Islet precursor cell (in vitro differentiated cells): Measurements from ENCODE around the gene APOA1.
"Not testable (repeated sequence)": the region's sequence is repeated elsewhere in the genome, so short reads cannot be mapped to it uniquely, and the experiment has no call there.

Source experiments
- DNase-seq: peaks from one replicate; pipeline ENCODE4 v3.0.0-alpha.2; 2018

Gene APOA1

GRCh38 chr11:116857316-116857715 lies 19.9 kb upstream of the APOA1 start:
- DNase-seq: no peak

DNA sequence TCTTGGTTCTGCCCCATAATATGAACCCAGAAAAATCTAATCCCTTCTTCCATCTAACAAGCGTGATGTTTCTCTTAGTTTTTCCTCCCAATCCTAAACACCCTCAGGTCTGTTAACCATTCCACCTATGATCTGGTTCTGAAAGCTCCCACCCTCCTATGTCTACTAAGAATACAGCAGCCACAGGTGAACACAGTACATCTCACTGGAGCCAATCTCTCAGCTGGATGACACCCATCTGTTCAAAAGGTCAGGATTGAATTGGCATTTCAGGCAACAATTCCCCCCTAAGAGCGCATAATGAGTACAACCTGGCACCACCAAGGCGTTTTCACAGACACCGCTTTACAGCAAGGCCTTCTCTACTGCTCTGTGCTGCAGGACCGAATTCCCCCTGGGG lies 19.0 kb upstream of the APOA1 start:
- no peak for DNase-seq

- DNase-seq: no peak
Observed at GRCh38 chr11:116855413-116855812, 18.0 kb upstream of the APOA1 start.

- no peak for DNase-seq
Observed at GRCh38 chr11:116853461-116854073, 16.1 kb upstream of the APOA1 start.

GRCh38 chr11:116852261-116853031 lies 15.0 kb upstream of the APOA1 start:
- no peak for DNase-seq

- no peak for DNase-seq
Observed at GRCh38 chr11:116851626-116852025, 14.2 kb upstream of the APOA1 start.

DNA sequence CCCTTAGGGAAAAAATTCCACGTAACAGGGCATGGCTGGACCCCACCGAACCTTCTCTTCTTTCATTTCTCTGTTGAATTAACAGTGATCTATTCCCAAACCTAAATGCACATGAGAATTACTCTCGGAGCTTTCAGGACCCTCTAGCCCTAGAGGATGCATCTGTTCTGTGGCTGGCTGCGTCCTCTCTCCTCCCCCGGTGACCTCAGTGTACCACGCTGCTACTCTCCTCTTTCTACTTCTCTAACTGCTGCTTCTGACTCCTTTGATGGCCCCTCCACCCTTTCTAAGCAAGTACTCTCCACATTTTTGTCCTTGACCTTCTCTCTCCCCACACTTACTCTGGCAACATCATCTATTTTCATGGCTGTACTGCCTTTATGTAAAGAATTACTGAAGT lies 12.1 kb upstream of the APOA1 start:
- DNase-seq: no peak

- DNase-seq: no peak
Observed at GRCh38 chr11:116849060-116849459, 11.6 kb upstream of the APOA1 start.

DNA sequence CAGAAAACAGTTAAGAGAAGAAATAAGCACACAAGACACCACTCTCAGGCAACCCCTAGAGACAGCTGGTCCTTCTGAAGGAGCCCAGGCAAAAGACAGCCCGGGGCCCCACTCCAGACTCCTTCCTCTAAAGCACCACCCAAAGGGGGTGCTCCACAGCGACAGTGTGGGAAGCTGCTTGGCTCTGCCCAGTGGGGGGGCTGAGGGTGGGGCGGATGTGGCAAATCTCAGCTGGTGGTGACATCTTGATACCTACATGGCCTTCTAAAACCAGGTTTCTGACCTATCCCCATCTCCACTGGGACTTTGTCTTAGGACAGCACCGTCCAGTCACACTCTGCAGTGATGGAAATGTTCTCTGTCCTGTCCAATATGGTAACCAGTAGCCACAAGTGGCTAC lies 10.2 kb upstream of the APOA1 start:
- no peak for DNase-seq

- no peak for DNase-seq
Observed at GRCh38 chr11:116844722-116845121, 7.3 kb upstream of the APOA1 start.

DNA sequence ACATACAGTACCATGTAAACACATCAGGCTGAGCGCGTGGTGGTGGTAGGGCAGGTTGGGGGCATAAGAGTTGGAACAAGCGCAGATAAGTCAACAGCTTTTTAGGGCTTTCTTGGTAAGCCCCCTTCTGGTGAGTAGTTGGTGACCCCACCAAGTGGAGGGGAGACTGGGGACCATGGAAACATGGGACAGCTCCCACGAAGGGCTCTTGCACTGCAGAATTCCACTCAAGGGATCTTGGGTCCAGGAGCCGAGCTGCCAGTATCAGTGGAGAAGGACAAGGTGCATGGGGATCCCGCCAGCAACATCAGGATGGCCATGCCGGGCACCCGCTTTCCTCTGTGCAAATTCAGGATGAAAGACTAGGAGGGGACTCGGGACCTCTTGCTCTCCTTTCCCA lies 6.2 kb upstream of the APOA1 start:
- DNase-seq: no peak

DNA sequence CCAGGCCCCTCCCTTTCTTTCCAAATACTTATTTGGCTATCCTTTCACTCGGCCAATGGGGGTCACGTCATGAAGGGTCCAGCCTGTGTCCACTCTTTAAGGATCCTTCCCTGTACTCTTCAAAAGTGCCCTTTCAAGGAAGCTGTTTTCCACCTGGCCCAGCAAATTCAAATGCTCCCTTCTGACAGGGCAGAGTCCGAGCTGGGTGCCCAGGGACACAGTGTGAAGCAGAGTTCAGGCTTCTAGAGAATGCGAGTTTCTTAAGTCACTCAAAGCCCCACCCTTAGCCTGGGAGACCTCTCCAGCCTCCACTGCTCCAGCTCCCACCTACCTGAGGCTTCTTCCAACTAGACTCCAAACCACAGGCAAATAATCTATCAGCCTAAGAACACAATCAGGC lies 5.5 kb upstream of the APOA1 start:
- no peak for DNase-seq

- no peak for DNase-seq
Observed at GRCh38 chr11:116842117-116842516, 4.7 kb upstream of the APOA1 start.

GRCh38 chr11:116840746-116841296 lies 3.4 kb upstream of the APOA1 start:
- DNase-seq: no peak

DNA sequence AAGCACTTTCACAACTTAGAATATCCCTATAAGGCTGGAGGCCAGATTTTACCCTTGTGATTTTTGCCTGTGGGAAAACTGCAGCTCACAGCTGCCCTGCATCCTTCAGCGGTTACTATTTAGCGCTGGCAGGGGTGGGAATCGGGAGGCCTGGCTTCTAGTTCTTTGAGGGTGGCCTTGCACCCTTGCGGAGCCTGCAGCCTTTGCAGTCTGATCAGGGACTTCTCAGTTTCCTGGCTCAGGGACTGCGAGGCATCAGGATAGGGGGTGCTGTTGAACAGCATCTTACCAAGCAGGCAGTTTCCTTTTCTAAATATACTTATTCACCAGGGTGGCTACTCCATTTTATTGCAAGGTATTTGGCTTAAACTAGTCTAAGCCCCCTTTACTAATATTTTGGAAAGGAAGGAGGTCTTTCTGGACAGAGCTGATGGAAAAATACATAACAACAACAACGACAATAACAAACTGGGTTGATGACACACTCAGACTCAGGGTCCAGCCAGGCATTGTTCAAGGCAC lies 2.9 kb upstream of the APOA1 start:
- no peak for DNase-seq

DNA sequence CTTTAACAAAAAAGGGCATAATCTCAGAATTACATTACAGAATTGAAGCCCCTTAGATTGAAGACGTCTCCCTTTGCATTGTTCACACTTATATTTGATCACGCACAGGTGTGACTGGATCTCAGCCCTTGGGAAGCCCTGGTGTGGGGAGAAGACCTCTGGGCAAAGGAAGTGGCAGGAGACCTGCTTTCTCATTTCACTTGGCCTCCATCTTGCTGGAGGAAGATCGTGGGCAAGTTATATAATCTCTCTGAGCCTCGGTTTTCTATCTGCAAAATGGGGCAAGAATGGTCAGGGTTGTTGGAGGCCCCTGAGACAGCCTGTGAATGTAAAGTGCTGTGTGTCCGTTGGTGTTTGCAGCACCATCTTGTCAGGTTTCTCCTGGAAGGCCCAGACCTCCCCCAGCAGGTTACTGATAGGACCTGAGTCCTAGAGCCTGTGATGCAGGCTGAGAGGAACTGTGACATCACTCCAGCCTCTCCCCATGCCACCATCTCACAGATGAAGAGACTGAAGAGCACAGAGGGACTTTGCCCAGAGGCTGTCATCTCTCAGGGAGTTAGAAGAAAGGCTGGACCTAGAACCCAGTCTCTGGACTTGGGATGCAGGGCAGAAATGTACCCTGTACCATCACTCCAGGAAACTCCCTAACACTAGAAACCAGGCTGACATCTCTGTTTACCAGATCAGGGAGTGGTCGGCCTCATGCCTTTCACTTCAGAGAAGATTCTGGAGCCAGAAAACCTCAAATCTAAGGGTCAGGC lies 1.1 kb upstream of the APOA1 start:
- DNase-seq: no peak

DNA sequence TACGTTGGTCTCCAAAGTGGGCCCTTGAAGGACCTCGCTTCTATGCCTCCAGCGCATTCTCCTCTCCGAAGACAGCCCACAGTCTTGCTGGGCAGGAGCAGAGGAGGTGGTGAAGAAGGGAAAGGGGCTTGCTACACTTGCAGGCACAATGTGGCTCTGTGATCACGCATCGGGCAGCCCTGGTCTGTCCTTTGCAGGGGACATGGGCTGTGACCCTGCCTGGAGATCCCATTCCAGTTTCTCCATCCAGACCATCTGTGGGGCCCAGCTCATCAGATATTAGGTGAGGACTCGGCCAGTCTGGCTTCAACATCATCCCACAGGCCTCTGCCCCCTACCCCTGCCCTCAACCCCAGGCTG lies 810 bp downstream of the APOA1 start:
- no peak for DNase-seq

DNA sequence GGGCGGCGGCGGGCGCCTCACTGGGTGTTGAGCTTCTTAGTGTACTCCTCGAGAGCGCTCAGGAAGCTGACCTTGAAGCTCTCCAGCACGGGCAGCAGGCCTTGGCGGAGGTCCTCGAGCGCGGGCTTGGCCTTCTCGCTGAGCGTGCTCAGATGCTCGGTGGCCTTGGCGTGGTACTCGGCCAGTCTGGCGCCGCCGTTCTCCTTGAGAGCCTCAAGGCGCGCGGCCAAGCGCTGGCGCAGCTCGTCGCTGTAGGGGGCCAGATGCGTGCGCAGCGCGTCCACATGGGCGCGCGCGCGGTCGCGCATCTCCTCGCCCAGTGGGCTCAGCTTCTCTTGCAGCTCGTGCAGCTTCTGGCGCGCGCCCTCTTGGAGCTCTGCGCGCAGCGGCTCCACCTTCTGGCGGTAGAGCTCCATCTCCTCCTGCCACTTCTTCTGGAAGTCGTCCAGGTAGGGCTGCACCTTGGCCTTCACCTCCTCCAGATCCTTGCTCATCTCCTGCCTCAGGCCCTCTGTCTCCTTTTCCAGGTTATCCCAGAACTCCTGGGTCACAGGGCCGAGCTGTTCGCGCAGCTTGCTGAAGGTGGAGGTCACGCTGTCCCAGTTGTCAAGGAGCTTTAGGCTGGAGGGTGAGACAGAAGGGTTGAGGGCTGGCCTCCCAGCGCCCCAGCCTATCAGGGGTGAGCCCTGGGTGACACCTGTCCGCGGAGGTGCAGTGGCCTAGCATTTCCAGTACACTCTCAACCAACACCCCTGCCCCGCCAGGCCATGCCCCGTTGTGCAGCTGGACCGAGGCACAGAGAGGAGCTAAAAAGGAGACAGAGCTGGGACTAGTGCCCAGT lies 1.4 kb downstream of the APOA1 start:
- DNase-seq: peak; percentile 94

GRCh38 chr11:116835042-116835772 lies 2.2 kb downstream of the APOA1 start:
- DNase-seq: no peak

GRCh38 chr11:116834535-116835041 lies 2.8 kb downstream of the APOA1 start:
- DNase-seq: not testable (repeated sequence)

DNA sequence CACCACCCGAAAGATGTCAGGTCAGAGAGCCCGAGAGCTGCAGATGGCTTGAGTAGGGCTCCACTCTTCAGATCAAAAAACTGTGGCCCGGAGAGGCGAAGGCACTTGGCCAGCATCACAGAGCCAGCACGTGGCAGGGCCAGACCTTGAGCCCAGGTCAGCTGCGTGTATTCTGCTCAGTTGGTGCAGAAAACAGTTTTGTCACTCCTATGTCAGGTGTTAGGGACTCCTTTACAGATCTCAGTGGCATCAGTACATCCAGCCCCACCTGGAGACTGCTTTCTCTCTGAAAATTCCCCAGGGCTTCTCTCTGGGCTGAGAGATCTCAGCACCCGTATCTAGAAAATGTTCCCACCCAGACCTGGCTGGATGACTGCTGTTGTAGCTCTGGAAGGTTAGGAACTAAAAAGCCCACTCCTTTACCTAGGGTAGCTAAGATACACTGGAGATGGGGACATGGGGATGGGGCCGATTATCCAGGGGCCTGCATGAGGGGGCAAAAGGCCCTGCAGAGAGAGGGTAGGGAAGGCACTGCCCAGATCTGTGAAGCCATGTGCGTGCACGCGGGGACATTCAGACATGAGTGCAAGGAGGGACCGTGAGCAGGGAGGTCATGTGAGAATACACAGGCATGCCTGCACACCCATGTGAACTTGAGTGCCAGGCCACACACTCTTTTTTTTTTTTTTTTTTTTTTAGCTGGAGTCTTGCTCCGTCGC lies 3.4 kb downstream of the APOA1 start:
- DNase-seq: no peak
